SK-N-SH (cell line): ENCODE data around the gene NPFF.

Experiments used
- CHD2 ChIP-seq: fragments of 150-350 bp; IDR thresholded peaks from 2 replicates; pipeline ENCODE4 v1.6.1; 2018; ENCODE audit warnings: low read length; ENCODE audit not compliant: partially characterized antibody
- CTCF ChIP-seq: fragments of 200-600 bp; sonication (generic); IDR thresholded peaks from 2 replicates; pipeline ENCODE4 v1.6.1; 2017; ENCODE audit warnings: antibody characterized with exemption, mild to moderate bottlenecking, moderate library complexity
- EP300 ChIP-seq, 2 experiments: IDR thresholded peaks; 2 replicates each; pipeline versions ENCODE4 v1.4.0 to v1.6.1; 2012; ENCODE audit warnings: borderline replicate concordance in 1 of 2, low read depth in 1 of 2, low read length in 1 of 2
- FOXJ3 ChIP-seq: sonication (generic); formaldehyde crosslinking; IDR thresholded peaks from 2 replicates; pipeline ENCODE4 v1.5.1; 2020; ENCODE audit warnings: mild to moderate bottlenecking, missing genetic modification reagents
- FOXM1 ChIP-seq: IDR thresholded peaks from 2 replicates; pipeline ENCODE4 v1.4.0; 2012; ENCODE audit warnings: low read depth, mild to moderate bottlenecking
- JUND ChIP-seq: IDR thresholded peaks from 2 replicates; pipeline ENCODE4 v1.4.0; 2012
- MAX ChIP-seq: IDR thresholded peaks from 2 replicates; pipeline ENCODE4 v1.4.0; 2012; ENCODE audit warnings: low read depth
- MEF2A ChIP-seq: IDR thresholded peaks from 2 replicates; pipeline ENCODE4 v1.4.0; 2012; ENCODE audit warnings: low read depth, borderline replicate concordance
- MXI1 ChIP-seq: IDR thresholded peaks from 2 replicates; pipeline ENCODE4 v1.6.1; 2012; ENCODE audit warnings: mild to moderate bottlenecking, low read depth, low read length, improper control_type of control experiment
- POLR2AphosphoS5 ChIP-seq: IDR thresholded peaks from 2 replicates; pipeline ENCODE4 v1.6.1; 2012; ENCODE audit warnings: low read depth, low read length
- RAD21 ChIP-seq: IDR thresholded peaks from 2 replicates; pipeline ENCODE4 v1.6.1; 2012; ENCODE audit warnings: mild to moderate bottlenecking, low read length
- RFX5 ChIP-seq: IDR thresholded peaks from 2 replicates; pipeline ENCODE4 v1.6.1; 2012; ENCODE audit warnings: mild to moderate bottlenecking, improper control_type of control experiment, low read length
- TAF1 ChIP-seq: IDR thresholded peaks from 2 replicates; pipeline ENCODE4 v1.6.1; 2012; ENCODE audit warnings: low read depth, mild to moderate bottlenecking, low read length, moderate library complexity, borderline replicate concordance

- TF ChIP-seq POLR2AphosphoS5 (no peak), EP300 (IDR thresholded peaks at IDR 0.05; ENCODE audit: borderline replicate concordance in 1 of 2, low read depth in 1 of 2, low read length in 1 of 2) (no peak), JUND (no peak), RFX5 (no peak), MEF2A (no peak), CTCF (no peak), FOXJ3 (CRISPR knock-in tag) (no peak), FOXM1 (no peak), MAX (no peak), TAF1 (no peak), RAD21 (no peak), CHD2 (no peak), MXI1 (no peak)
Measured at GRCh38 chr12:53514628-53515290, 7.5 kb upstream of the NPFF start.
